HG02938 (cell line): Measurements from ENCODE around the gene DUSP28.
"Not testable (repeated sequence)": the region's sequence is repeated elsewhere in the genome, so short reads cannot be mapped to it uniquely, and the experiment has no call there.

Experiments
- ATAC-seq: cut with Tn5 transposase; IDR thresholded peaks from one replicate; pipeline ENCODE4 v1.9.1; 2021; ENCODE audit warnings: mild to moderate bottlenecking, moderate library complexity; ENCODE audit not compliant: unreplicated experiment

DUSP28 gene, protein sequence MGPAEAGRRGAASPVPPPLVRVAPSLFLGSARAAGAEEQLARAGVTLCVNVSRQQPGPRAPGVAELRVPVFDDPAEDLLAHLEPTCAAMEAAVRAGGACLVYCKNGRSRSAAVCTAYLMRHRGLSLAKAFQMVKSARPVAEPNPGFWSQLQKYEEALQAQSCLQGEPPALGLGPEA

DNA sequence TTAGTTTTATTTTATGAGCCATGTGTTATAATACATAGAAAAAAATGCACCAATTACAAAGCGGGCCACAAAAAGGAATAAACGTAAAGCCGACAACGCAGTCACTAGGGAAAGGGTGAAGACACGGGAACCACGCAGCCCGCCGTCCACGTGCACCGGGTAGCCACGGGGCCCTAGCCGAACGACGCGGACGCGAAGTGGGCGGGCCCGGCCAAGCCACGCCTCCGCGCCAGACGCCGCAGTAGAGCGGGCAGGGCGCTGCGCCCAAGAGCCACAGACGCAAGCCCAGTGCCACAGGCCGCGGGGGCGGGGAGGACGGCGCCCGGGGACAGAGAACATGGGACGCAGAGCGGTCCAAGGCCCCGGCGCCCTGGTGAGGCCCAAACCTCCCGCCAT lies at the start of gene DUSP28:
Gene DUSP28 (plus strand): TSS at position 274 of the 396 bp plus-strand sequence. CDS start 328 bp downstream, outside the sequence.
- peak; percentile 40 for ATAC-seq

DNA sequence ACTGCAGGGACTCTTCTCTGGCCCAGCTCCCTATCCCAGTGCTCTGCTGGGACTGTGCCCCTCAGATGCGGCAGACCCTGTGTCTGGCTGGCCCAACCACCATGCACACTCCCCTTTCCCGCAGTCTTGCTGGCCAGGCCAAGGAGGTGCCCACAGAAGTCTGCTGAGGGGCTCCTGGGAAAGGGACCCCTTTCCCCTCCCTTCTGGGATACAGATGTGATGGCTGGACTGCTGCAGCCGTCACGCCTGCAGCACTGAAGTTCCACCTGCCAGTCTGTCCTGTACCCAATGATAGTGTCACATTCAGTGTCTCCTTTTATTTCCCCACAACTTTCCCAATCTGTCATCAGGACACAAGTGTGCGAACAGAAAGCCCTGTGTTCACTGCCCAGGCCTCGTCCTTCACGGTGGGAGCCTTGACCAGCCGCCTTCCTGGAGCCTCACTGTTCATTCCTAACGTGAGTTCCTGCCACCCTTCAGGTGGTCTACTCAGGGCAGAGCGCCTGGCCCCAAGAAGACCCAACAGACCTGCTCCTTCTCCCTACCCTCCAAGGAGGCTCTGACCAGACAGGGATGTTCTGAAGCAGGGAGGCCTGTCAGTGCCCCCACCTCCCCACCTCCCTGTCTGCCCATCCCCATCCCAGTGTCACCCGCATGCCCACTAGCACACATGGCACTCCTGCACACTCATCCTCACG lies 49.5 kb upstream of the DUSP28 start:
- ATAC-seq: no peak

DNA sequence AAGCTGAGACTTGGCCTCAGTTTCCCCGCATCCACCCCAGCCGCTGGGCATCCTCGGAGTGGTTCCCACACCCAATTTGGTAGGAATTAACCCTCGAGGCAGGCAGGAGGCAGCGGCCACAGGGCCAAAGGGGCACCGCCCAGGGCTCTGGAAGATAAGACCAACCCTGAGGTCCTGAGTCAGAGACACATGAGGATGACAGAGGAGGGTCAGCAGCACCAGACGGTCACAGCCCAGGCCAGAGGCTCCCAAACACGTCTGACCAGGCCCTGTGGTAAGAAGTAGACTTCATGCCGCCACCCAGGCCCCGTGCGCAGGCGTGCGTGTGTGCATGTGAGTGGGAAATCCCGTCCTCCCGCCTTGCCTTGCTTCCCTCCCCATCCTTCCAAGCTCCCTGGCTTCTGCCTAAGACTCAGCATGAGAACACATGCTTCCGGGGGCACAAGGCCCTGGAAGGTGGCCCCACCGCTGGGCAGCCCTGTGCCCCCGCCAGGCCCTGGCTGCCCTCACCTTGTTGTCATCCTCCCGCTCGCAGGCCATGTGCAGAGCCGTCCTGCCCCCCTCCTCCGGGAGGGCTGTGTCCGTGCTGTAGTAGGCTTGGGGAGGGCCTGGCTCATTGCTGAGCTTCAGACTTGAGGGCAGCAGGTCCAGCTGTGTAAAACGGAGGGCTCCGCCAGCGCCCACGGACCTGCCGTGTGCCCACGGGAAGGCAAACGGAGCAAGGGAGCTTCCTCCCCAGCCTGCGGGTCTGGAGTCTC lies 48.6 kb upstream of the DUSP28 start:
- no peak for ATAC-seq

DNA sequence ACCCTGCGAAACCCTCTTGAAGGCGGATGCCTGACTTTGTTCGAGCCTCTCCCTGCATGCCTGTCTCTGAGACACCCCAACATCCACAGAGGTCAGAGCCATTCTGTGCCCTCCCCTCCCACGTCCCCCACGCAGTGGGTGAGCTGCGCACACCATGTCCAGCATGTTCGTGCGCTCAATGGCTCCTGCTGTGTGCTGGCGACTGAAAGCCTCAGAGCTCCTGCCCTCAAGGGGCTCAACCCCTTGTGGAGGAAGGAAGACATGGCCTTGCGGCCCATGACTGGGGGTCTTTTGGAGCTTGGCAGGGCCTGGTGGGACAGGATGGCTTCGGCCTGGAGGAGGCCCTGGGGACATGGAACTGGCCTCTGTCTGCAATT lies 48.1 kb upstream of the DUSP28 start:
- ATAC-seq: no peak

DNA sequence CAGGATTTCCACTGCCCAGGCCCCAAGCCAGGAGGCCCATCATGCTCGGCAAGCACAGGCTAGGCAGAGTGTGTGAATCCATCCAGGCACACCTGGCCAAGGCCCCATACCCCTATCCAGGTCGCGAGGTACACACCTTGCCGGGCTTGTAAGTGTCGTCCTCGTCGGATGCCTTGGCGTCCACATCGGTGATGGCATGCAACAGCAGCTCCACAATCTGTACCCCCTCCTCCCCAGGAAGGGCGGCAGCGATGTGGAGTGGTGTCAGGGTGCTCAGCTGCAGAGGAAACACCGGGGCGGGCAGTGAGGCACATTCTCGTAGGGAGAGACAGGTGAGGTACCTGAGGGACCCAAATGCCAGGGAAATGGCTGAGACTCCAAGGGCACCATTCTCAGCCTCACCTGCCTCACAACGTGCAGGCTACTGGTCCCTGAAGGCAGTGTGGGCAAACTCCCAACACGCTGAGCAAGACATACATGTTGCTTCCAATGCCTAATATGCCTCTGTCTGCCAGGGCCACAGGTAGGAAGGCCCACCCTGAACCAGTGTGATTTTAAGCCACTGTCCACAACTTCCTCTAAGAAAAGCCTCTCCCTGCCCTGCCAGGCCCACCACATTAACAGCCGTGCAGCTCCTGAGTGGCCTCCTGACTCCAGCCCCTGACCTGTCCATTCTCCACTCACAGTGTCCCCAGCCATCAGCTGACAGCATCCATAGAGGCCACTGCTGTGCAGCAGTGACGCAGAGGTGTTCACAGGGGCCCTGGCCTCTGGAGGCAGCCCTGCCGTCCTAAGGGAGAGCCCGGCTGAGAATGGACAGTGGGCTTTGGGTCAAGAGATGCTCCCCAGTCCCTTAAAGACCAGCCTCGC lies 47.3 kb upstream of the DUSP28 start:
- ATAC-seq: no peak

DNA sequence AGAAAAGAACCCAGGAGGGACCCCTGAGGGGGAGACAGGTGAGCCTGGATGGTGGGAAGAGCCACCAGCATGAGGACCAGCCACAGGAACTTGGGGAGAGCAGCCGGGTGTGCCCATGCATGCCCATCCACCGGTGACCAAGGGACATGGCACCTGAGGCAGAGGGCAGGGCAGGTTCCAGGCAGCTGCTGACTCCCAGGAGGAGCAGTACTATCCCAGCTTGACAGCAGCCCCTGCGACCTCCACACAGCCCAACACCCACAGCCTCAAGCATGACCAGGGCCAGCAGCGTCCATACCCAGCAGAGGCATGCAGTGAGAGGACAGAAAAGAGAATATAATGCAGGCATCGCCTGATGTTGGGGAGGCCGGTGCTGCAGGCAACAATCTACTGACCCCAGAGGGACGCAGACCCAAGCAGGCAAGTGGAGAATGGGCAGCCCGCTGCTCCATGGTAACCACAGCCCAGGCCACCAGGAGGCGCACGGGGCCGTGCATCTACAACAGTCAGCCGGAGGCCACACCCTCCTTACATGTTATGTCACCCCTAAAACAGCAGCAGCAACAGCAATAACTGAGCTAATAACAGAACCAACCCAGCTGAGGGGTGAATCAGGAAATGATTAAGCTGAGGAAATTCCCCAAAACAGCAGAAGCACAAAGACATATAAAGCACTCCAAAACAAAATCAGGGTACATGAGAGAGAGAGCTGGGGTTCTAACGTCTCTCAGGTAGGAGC lies 46.4 kb upstream of the DUSP28 start:
- peak; percentile 94 for ATAC-seq

DNA sequence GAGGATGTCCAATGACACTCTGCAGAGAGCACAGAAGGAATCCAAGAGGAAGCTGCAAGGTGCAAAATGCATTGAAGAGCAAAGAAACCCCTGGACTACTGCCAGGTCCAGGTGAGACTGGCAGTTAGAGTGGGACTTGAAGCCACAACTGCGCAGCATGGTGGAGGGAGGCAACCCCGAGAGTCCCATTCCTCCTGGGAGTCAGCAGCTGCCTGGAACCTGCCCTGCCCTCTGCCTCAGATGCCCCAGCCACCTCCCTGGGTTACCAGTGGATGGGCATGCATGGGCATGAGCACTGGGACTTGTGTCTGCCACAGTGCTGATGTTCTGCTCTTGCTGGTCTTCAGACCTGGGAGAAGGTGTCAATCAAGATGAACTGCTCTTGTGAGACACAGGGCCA lies 45.5 kb upstream of the DUSP28 start:
- no peak for ATAC-seq

DNA sequence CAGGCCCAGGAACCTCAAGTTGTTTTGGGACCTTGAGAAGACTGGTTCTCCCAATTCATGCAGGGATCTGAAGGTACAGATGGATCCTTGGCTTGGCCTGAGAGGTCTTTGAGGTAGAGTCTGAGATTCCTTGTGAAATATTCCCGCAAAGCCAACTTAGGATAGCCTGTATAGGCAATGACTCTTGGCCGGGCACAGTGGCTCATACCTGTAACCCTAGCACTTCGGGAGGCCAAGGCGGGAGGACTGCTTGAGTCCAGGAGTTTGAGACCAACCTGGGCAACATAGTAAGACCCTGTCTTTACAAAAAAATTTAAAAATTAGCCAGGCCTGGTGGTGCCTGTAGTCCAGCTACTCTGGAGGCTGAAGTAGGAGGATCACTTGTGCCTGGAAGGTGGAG lies 42.8 kb upstream of the DUSP28 start:
- no peak for ATAC-seq

DNA sequence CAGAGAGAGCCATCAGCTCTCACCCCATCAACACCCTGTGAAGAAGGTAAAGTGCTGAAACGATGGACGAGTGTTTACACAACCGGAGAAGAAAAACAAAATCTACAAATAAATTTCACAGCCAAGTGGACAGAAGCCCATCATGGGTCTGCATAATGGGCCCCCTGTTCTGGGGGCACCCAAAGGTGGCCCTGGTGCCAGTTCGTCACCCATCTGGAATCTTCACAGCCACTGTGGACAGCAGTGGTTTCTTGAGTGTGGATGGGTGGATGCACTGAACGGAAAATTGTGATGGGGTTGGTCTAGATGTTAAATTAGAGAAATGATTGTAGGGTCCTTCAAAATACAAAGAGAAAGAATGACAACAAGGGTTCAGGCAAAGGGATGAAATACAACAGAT lies 41.2 kb upstream of the DUSP28 start:
- no peak for ATAC-seq

DNA sequence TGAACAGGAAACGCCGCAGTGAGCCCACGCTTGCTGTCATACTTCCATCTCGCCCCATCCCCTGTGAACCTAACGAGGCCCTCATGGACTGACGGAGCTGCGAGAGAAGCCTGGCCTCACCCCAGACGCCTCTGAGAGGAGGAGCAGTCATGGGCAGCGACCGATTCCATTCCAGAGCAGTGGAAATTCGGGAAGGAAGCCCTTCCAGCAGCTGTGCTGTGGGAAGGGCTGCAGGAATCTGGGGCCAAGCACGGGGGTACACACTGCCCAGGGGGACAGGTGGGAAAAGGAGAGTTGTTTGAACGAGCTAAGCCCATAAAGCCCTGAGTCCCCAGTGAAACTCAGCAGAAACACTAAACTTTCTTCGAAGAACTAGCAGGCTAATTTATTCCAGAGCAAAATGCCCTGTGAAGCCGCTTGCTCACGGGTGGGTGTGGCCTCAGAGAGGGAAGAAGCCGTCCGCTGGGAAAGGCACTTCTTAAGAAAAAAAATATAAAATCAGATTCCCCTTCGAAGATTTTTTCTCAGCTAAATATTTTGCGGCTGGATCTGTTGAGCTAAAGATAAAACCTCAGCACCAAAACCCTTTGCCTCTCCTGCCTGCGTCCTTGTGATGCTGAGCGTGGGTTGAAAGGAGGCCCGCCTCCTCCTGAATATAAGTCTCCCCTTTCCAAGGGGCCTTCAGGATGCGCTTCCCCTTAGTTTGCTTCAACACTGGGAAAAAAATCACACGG lies 40.6 kb upstream of the DUSP28 start:
- ATAC-seq: no peak

DNA sequence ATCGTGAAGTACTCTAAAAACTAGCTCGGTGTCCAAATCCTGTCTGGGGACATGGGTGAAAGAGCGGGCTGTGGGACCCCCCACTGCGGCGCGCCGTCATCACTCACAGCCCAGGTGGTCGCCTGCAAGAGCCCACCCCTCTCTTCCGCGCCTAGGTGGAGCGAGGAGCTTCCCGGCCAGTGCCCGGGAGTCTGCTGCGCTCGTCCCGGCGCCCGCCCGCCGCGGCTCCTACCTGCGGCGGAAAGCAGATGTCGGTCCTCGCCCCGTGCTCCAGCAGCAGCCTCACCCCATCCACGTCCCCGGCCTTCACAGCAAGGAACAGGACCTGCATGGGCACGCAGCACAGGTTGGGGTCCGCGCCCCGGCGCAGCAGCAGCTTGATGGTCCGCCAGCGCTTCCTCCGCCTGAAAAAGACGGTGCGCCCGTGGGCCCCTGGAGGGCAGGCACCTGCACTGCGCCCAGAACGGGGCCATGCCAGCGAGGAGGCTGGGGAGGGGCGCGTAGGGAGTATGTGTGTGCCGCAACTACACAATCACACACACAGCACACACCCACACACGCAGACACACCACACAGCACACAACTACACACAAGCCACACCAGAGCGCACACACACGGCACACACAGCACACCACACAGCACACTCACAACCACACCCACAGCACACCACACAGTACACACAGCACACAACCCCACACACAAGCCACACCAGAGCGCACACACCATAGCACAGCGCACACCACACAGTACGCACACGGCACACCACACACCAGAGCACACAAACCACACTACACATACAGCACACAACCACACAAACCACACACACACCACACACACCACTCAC lies 39.8 kb upstream of the DUSP28 start:
- no peak for ATAC-seq

DNA sequence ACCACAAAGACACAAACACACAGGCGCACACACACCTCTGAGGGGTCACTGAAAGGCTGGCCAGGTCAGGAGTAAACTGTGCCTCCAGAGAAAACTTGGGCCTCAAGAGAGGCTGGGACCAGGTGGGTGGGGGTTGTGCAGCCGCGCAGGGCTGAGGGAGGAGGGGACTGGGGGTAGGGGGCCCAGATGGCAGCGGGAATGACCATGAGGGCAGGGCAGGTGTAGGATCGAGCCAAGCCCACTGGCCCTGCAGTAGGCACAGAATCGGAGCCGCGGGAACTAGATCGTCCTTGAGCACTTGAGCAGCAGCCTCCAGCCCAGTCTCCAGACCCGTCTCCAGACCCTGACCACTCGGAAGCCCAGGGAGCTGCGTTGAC lies 39.2 kb upstream of the DUSP28 start:
- no peak for ATAC-seq

DNA sequence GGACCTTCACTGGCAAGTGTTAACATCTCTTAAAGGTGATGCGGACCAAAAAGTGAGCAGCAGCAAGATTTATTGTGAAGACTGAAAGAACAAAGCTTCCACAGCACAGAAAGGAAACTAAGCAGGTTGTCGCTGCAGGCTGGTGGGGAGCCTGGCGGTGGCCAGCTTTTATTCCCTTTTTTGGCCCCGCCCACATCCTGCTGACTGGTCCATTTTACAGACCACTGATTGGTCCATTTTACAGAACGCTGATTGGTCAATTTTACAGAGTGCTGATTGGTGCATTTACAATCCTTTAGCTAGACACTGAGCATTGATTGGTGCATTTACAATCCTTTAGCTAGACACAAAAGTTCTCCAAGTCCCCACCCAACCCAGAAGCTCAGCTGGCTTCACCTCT lies 38.3 kb upstream of the DUSP28 start:
- ATAC-seq: not testable (repeated sequence)

DNA sequence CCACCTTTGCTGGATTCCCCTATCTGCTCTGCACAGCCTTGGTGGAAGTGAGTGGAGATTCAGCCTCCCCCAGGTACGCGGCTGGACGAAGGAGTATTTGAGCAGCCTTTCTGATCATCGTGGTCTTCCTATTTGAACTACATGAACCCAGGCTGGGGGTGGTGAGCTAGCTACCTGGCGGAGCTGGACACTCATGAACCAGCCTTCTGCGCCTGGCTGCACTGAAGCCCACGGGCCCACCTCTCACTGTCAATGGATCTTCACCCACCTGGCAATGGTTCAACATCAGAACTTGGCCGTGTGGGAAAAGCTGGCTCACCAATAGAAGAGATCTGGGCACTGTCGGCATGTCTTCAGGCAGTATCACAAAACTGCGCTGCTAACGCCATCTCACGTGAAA lies 37.8 kb upstream of the DUSP28 start:
- no peak for ATAC-seq

DNA sequence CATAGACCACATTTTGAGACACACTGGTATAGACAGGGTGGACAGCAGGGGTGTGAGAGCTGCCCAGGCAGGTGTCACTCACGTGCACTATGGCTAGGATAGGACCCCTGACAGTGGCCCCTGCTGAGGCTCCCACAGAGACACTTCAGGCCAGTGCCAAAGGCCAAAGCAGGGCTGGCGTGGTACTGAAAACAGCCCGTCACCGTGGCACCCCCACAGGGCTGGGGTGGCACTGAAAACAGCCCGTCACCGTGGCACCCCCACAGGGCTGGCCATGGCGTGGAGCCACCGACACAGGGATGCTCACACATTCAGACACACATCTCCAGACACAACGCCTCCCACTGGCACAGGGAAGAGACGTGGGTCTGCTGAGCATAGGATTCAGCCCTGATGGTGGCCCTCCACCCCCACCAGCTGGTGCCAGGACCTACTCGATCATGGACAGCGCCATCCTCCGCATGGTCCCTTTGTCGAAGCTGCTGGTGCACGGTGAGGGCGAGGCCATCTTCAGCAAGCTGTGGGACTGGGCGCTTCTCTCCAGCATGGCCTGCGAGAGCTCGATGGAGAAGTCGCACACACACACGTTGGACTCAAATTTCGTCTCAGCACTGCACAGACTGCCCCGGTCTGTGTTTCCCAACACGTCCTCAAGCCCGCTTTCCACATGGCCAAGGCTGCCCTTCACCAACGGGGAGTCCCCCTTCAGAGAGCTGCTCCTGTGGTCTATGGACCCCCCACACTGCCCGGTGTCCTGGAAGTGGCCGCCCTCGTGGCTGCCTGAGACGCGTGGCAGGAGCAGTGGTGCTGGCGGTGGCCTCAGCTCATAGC lies 36.5 kb upstream of the DUSP28 start:
- no peak for ATAC-seq

DNA sequence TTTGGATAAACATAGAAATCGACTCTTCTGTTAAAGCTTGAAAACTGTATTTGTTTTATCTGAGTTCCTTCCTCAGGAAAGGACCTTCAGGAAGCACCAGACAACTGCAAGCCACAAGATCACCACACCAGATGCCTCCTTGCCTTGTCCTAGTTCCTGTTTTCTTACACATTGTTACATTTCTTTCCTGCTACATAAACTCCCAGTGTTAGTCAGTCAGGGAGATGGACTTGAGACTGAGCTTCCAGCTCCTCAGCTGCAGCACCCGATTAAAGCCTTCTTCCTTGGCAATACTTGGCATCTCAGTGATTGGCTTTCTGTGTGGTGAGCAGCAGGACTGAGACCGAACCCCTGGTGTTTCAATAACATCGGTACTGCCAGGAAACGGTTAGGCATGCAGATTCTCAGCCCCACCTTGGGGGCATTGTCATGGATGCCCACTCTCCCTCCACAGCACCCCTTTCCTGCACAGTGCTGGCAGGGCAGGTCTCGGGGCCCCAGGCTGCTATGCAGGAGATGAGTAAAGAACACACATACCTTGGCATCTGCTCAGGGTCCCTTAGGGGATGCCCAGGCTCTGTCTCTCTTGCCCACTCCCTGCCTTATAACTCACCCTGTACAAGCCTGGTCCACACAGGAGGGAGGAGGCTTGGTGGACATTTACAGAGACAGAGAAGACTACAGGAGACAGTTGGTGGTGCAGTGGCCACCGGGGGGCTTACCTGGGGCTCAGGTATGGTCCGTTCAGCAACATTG lies 35.0 kb upstream of the DUSP28 start:
- no peak for ATAC-seq

DNA sequence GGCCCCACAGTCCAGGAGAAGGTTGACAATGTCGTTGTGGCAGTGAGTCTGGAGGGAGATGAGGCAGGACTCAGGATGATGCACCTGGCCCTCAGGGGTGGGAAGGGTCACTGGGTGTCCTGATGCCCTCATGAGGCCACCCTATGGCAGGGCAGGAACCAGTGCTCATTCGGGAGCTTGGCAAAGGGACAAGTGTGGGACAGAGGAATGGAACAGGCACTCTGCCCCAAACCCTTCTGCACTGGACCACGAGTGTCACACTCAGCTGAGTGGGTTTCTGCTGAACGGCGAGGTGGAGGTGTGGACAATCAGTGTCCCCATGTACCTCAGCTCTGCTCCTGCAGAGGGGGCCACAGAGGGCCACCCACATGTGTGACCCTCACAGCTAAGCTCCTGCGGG lies 34.4 kb upstream of the DUSP28 start:
- ATAC-seq: no peak
